Left lung (tissue), 10 donors: ENCODE measurements around the gene RIN2. TPM values are rescaled to one million over a fixed set of nuclear protein-coding genes. Genes with fewer than 3 reads are reported as not detected.
A peak's percentile ranks its signal among the peaks of the same experiment; 100 is the strongest.

Source experiments
- ATAC-seq: fragments of 200-7000 bp; cut with Tn5 transposase; one replicate; pipeline ENCODE4 v1.9.1; 2020; ENCODE audit warnings: moderate library complexity
- DNase-seq, 4 donors: peaks; one replicate each; pipeline ENCODE4 v3.0.0-alpha.2; 2013 to 2020
- H3K27ac ChIP-seq, 2 donors: fragments of 200-600 bp; sonication (generic) in 1 of 2; one replicate each; pipeline versions ENCODE4 v1.5.0 to v1.8.0; 2020 to 2021
- H3K27me3 ChIP-seq, 2 donors: fragments of 200-600 bp; sonication (generic) in 1 of 2; one replicate each; pipeline versions ENCODE4 v1.5.0 to v1.8.0; 2020 to 2021
- H3K36me3 ChIP-seq, 2 donors: fragments of 200-600 bp; sonication (generic) in 1 of 2; one replicate each; pipeline versions ENCODE4 v1.5.0 to v1.8.0; 2020 to 2021
- H3K4me1 ChIP-seq, 2 donors: fragments of 200-600 bp; one replicate each; pipeline ENCODE4 v1.8.0; 2021
- H3K4me3 ChIP-seq, 2 donors: fragments of 200-600 bp; sonication (generic) in 1 of 2; one replicate each; pipeline versions ENCODE4 v1.5.0 to v1.8.0; 2020 to 2021; ENCODE audit warnings: mild to moderate bottlenecking in 1 of 2
- H3K9me3 ChIP-seq, 2 donors: fragments of 200-600 bp; sonication (generic) in 1 of 2; one replicate each; pipeline versions ENCODE4 v1.5.0 to v1.8.0; 2020 to 2021
- CTCF ChIP-seq, 2 donors: fragments of 200-600 bp; sonication (generic) in 1 of 2; IDR thresholded peaks; one replicate each; pipeline versions ENCODE4 v1.5.0 to v1.8.0; 2021; ENCODE audit warnings: antibody characterized with exemption in 2 of 2
- intact Hi-C, 2 donors: fragments of 100-400 bp; cut with DNase I; formaldehyde crosslinking; loops; one replicate each; pipeline versions ENCODE4 v1.11.2 to v1.14.2; 2022
- polyA plus RNA-seq, 6 donors: library from polyadenylated mRNA; unstranded; fragments of 120-200 nt; gene quantifications; one replicate each; pipeline ENCODE4 v1.2.1, GENCODE V29; 2013; ENCODE audit not compliant: insufficient read length in 6 of 6
- total RNA-seq, 2 donors: library from RNA; stranded (reverse); fragmentation: NEBNext Ultra II Directional; extraction: Animal tissue kit (Norgen Biotek cat#: 25700); gene quantifications; one replicate each; pipeline ENCODE4 v1.2.1, GENCODE V29; 2021
- donor health status: DM: no; HTN: yes; CAD: no.
- donor health status: DM: no; HTN: no; CAD: no.

RIN2 gene
- total and polyA plus RNA-seq, 8 donors, result 34.8 to 69.8 (median 39.7) TPM

- intact Hi-C loops, result loop anchor here in 1 of 2 donors (10.0 kb wide), 1 partner anchor 83 kb away; no protein-coding TSS in a partner anchor
- Histone ChIP-seq H3K27me3 (no peaks in the 10 kb centered on the region), H3K27ac (peak overlapping the region in 1 of 2 donors; percentile 13), H3K9me3 (no peaks in the 10 kb centered on the region), H3K36me3 (no peaks in the 10 kb centered on the region), H3K4me3 (no peak overlapping the region), H3K4me1 (peaks cover 23 to 25% of the 10 kb centered on the region in 2 donors)
- no peak for DNase-seq
- ATAC-seq, result no peak
- TF ChIP-seq CTCF (IDR thresholded peaks at IDR 0.05), result no peak
Measured at GRCh38 chr20:19777981-19778380, 19.9 kb downstream of the RIN2 start.

- intact Hi-C loops, result loop anchor here in 1 of 2 donors (10.0 kb wide), 1 partner anchor 84 kb away; no protein-coding TSS in a partner anchor
- ATAC-seq (peak; percentile 11), DNase-seq (no peak)
- H3K4me1 ChIP-seq, result peaks cover 23 to 26% of the 10 kb centered on the region in 2 donors
- no peaks in the 10 kb centered on the region for H3K27me3 ChIP-seq
- H3K27ac ChIP-seq, result peak overlapping the region in 1 of 2 donors; percentile 13
- H3K4me3 ChIP-seq, result no peak overlapping the region
- TF ChIP-seq CTCF (IDR thresholded peaks at IDR 0.05), result no peak
- no peaks in the 10 kb centered on the region for H3K9me3 ChIP-seq
- H3K36me3 ChIP-seq, result no peaks in the 10 kb centered on the region
Measured at GRCh38 chr20:19778404-19778803, 20.3 kb downstream of the RIN2 start.

GRCh38 chr20:19779634-19780033 lies 21.6 kb downstream of the RIN2 start:
- Histone ChIP-seq H3K9me3 (no peaks in the 10 kb centered on the region), H3K36me3 (no peaks in the 10 kb centered on the region), H3K4me1 (peaks cover 30 to 35% of the 10 kb centered on the region in 2 donors), H3K27me3 (no peaks in the 10 kb centered on the region), H3K27ac (no peak overlapping the region), H3K4me3 (no peak overlapping the region)
- TF ChIP-seq CTCF (IDR thresholded peaks at IDR 0.05), result no peak
- ATAC-seq, result no peak
- intact Hi-C loops, result loop anchor here (10.0 kb wide), 2 partner anchors 85 to 215 kb away; no protein-coding TSS in a partner anchor
- DNase-seq, result no peak

GRCh38 chr20:19780261-19780660 lies 22.2 kb downstream of the RIN2 start:
- Histone ChIP-seq H3K27me3 (no peaks in the 10 kb centered on the region), H3K9me3 (no peaks in the 10 kb centered on the region), H3K4me1 (peaks cover 33 to 38% of the 10 kb centered on the region in 2 donors), H3K4me3 (no peak overlapping the region), H3K27ac (no peak overlapping the region), H3K36me3 (no peaks in the 10 kb centered on the region)
- TF ChIP-seq CTCF (IDR thresholded peaks at IDR 0.05), result no peak
- DNase-seq (no peak), ATAC-seq (no peak)
- intact Hi-C loops, result loop anchor here (10.0 kb wide), 1 partner anchor 215 kb away; no protein-coding TSS in a partner anchor

- no peak for ATAC-seq
- no peaks in the 10 kb centered on the region for H3K36me3 ChIP-seq
- H3K9me3 ChIP-seq, result no peaks in the 10 kb centered on the region
- no peak overlapping the region for H3K4me3 ChIP-seq
- no peak for TF ChIP-seq CTCF (IDR thresholded peaks at IDR 0.05)
- H3K27ac ChIP-seq, result no peak overlapping the region
- no peak for DNase-seq
- H3K4me1 ChIP-seq, result peaks cover 35 to 42% of the 10 kb centered on the region in 2 donors
- no peaks in the 10 kb centered on the region for H3K27me3 ChIP-seq
- intact Hi-C loops, result loop anchor here (10.0 kb wide), 1 partner anchor 214 kb away; no protein-coding TSS in a partner anchor
Measured at GRCh38 chr20:19781235-19781634, 23.2 kb downstream of the RIN2 start.
